ENCODE measurements around the gene TSPAN17.
"Not testable (repeated sequence)": the region's sequence is repeated elsewhere in the genome, so short reads cannot be mapped to it uniquely, and the experiment has no call there.

Gene TSPAN17

DNA sequence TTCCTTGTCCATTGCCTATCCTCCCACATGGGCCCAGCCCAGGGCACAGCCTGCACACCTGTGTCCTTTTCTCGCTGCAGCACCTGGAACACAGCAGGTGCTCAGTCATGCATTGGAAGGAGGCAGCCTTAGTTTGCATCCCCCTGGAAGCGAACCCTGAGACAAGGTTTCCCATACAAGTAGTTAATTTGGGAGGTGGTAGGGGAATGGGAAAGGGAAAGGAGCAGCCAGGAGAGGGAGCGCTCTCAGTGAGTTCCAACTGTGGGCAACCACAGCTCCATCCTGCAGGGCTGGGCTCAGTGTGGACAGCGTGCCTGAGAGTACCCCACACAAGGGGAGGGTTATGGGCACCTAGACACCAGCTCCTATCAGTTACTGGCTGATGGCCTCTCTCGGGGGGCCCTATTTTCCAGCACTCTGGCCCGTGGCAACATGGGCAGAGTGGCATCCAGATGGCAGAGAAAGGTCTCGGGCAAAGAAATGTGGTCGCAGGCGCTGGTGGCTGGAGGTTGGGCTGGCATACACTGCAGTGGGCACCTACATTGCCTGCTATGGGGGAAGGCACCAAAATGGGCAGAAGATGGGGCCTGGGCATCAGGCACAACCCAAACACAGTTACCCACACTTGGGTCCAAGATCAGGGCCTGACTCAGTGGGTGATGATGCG, 50.1 kb downstream of the TSPAN17 start:
- no peak overlapping the region for H3K4me3 ChIP-seq (ENCODE audit: low read length)
- TF ChIP-seq ZNF274 (IDR thresholded peaks at IDR 0.05; ENCODE audit: low read depth, low read length): no peak

GRCh38 chr5:176697934-176698538, 50.8 kb downstream of the TSPAN17 start:
- no peak overlapping the region for H3K4me3 ChIP-seq (ENCODE audit: low read length)
- no peak for TF ChIP-seq ZNF274 (IDR thresholded peaks at IDR 0.05; ENCODE audit: low read depth, low read length)

- not testable (repeated sequence) for H3K4me3 ChIP-seq (ENCODE audit: low read length)
Observed at GRCh38 chr5:176699446-176699845, 52.2 kb downstream of the TSPAN17 start.

GRCh38 chr5:176700239-176700847, 53.1 kb downstream of the TSPAN17 start:
- H3K4me3 ChIP-seq (ENCODE audit: low read length): no peak overlapping the region
- no peak for TF ChIP-seq ZNF274 (IDR thresholded peaks at IDR 0.05; ENCODE audit: low read depth, low read length)

DNA sequence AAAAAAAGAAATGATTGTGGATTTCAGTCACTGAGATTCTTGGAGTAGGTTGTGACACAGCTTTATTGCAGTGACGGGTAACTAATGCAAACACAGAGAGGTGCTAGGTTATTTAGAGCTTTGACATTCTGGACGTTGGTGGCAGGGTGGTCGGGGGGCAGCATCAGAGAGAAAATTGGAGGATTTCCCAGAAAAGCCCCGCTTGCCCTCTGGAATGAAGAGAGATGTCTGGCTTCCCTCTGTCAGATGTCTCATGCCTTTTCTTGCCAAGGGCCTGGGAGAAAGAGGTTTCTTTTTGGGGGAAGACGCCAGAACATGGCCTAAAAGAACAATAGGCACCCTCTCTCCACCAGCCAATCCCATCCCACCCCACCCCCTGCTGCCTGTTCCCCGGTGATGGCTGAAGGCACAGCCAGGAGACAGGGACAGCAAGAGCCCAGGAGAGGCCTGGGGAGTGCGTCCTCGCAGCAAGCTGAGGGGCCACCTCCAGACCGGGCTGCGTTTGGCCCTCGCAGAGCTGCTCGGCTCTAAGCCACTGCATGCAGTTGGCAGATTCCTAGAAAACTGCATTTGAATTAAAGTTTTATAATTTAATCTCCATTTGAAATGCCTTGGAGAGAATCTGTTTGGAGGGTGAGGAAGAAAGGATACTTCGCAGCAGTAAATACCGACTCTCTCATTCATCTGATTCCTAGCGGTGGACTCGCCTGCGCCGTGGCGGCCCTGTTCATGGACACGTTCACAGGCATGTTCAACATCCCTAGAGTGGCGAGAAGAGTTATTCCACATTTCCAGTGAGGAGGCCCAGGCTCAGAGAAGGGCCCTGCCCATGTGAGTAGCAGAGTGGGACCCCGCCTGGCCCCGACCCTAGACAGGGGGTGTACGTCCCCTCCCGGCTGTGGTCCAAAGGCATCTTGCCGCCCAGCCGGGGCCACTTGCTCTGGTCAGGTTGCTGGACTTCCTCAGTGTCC, 55.7 kb downstream of the TSPAN17 start:
- no peak for TF ChIP-seq ZNF274 (IDR thresholded peaks at IDR 0.05; ENCODE audit: low read depth, low read length)
- no peak overlapping the region for H3K4me3 ChIP-seq (ENCODE audit: low read length)

DNA sequence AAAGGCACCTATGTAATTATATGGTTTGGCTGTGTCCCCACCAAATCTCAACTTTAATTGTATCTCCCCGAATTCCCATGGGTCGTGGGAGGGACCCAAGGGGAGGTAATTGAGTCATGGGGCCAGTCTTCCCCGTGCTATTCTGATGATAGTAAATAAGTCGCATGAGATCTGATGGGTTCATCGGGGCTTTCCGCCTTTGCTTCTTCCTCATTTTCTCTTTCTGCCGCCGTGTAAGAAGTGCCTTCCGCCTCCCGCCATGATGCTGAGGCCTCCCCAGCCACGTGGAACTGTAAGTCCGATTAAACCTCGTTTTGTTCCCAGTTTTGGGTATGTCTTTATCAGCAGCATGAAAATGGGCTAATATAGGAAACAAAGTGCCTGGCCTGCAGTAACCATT, 56.6 kb downstream of the TSPAN17 start:
- no peak for TF ChIP-seq ZNF274 (IDR thresholded peaks at IDR 0.05; ENCODE audit: low read depth, low read length)

GRCh38 chr5:176704355-176704754, 57.1 kb downstream of the TSPAN17 start:
- H3K4me3 ChIP-seq (ENCODE audit: low read length): no peak overlapping the region
- no peak for TF ChIP-seq ZNF274 (IDR thresholded peaks at IDR 0.05; ENCODE audit: low read depth, low read length)

More for the DNA sequence above, 56.6 kb downstream of the TSPAN17 start:
- no peak overlapping the region for H3K4me3 ChIP-seq (ENCODE audit: low read length)

- H3K4me3 ChIP-seq (ENCODE audit: low read length): no peak overlapping the region
- no peak for TF ChIP-seq ZNF274 (IDR thresholded peaks at IDR 0.05; ENCODE audit: low read depth, low read length)
Observed at GRCh38 chr5:176704817-176705216, 57.5 kb downstream of the TSPAN17 start.

Measured in GM08714 (cell line).